Fibroblast of skin of left biceps (primary cell): ENCODE results near the gene APEX1.
"Not testable (repeated sequence)": the region's sequence is repeated elsewhere in the genome, so short reads cannot be mapped to it uniquely, and the experiment has no call there.

Experiments
- DNase-seq, 2 experiments: peaks; one replicate each; pipeline ENCODE4 v3.0.0-alpha.2; 2013; ENCODE audit warnings: low read depth in 2 of 2

APEX1 gene

GRCh38 chr14:20435582-20436362 lies 19.3 kb upstream of the APEX1 start, which contains the start of gene KLHL33:
Gene KLHL33, minus strand, starts transcription at chr14:20436166. Its CDS starts 355 bp downstream, at chr14:20435811.
- no peak for DNase-seq

- DNase-seq = peak; percentile 41 to 44
Measured at GRCh38 chr14:20436363-20436755, 18.7 kb upstream of the APEX1 start.

- no peak for DNase-seq
Measured at GRCh38 chr14:20438664-20439063, 16.4 kb upstream of the APEX1 start.

- no peak for DNase-seq
Measured at GRCh38 chr14:20440465-20440864, 14.6 kb upstream of the APEX1 start.

GRCh38 chr14:20440882-20441281 lies 14.1 kb upstream of the APEX1 start:
- DNase-seq = no peak

GRCh38 chr14:20441461-20441860 lies 13.6 kb upstream of the APEX1 start:
- no peak for DNase-seq

- DNase-seq = not testable (repeated sequence)
Measured at GRCh38 chr14:20443650-20444049, 11.4 kb upstream of the APEX1 start.

GRCh38 chr14:20446889-20447288 lies 8.1 kb upstream of the APEX1 start:
- no peak for DNase-seq

GRCh38 chr14:20452831-20453230 lies 2.2 kb upstream of the APEX1 start:
- DNase-seq = not testable (repeated sequence)

GRCh38 chr14:20455355-20456300 lies 602 bp downstream of the APEX1 start:
- DNase-seq = no peak

GRCh38 chr14:20456971-20457370 lies 1.9 kb downstream of the APEX1 start:
- no peak for DNase-seq

GRCh38 chr14:20458031-20458789 lies 3.2 kb downstream of the APEX1 start:
- no peak for DNase-seq

- no peak for DNase-seq
Measured at GRCh38 chr14:20460458-20461224, 5.6 kb downstream of the APEX1 start.

- peak; percentile 100 for DNase-seq
Measured at GRCh38 chr14:20461225-20462141, 6.5 kb downstream of the APEX1 start, which contains the start of gene PIP4P1. Gene PIP4P1, minus strand, starts transcription at chr14:20461434. Its CDS starts 109 bp downstream, at chr14:20461325.

GRCh38 chr14:20468764-20469241 lies 13.8 kb downstream of the APEX1 start:
- DNase-seq = no peak

- DNase-seq = peak; percentile 49 to 56
Measured at GRCh38 chr14:20469242-20469889, 14.3 kb downstream of the APEX1 start, which contains the start of gene PNP. Gene PNP, plus strand, starts transcription at chr14:20469406. Its CDS starts 119 bp downstream, at chr14:20469525.

- DNase-seq = no peak
Measured at GRCh38 chr14:20469890-20470602, 15.0 kb downstream of the APEX1 start.

GRCh38 chr14:20470603-20470901 lies 15.5 kb downstream of the APEX1 start:
- no peak for DNase-seq
